ENCODE measurements around the gene SPAG16. TPM values are rescaled to one million over a fixed set of nuclear protein-coding genes. Genes with fewer than 3 reads are reported as not detected.

The SPAG16 gene
- total RNA-seq, 1 experiment from 2014 or later: 42.8 TPM

DNA sequence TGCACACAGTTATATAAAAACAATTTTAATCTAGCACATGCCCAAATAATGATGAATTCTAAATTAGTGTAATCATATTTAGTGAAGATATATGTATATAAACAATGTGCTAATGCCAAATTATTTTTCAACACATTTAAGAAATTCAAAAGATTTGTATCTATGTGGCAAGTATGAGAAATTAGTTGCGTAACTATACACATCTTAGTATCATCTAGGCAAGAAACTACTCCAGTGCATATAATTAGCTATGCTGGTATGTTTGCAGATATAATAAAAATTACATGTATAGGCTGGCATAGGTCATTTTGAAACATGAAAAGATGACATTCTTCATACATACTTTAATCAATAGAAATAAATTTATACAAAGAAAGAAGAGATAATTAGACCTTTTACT, 874.6 kb downstream of the SPAG16 start:
- in situ Hi-C loops (cut with HindIII; ENCODE audit: low sequenced_read_pairs): no loop called here
- DNase-seq (ENCODE audit: low spot score): no peak

DNA sequence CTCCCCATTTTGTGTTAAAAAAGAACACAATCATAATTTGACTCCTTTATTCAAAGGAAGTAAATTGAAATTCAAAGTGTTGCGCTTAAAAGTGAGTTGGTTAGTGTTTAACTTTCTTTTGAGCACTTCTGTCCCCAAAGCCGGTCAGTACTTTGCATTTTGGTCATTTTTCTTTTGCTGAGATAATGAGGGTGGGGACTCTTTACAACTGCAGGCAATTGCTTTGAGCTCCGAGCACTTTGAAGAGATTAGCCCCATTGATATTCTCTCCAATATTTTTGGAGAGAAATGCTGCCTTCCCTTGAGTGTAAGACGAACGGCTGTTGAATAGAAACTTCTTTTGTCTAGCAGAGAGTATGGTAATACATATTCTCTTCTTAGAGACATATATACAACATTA, 885.0 kb downstream of the SPAG16 start:
- no peak for DNase-seq (ENCODE audit: low spot score)
- in situ Hi-C loops (cut with HindIII; ENCODE audit: low sequenced_read_pairs): no loop called here

DNA sequence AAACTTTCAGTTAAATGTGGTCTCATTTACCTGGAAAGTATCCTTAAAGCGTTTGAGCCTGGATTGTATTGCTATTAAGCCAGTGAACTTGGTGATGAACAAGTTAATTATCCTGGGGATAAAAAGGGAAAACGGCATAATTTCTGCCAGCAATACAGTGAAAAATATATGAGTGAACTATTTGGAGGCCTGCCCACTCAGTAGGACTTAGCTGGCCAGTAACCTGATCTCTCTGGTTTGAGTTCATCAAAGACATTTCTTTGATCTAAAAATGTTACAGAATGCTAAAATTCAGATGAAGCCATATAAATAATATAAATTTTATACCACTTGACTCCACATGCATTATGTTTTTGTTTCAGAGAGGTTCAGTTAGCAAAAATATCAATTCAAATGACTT, 885.5 kb downstream of the SPAG16 start:
- DNase-seq (ENCODE audit: low spot score): no peak
- in situ Hi-C loops (cut with HindIII; ENCODE audit: low sequenced_read_pairs): no loop called here

DNA sequence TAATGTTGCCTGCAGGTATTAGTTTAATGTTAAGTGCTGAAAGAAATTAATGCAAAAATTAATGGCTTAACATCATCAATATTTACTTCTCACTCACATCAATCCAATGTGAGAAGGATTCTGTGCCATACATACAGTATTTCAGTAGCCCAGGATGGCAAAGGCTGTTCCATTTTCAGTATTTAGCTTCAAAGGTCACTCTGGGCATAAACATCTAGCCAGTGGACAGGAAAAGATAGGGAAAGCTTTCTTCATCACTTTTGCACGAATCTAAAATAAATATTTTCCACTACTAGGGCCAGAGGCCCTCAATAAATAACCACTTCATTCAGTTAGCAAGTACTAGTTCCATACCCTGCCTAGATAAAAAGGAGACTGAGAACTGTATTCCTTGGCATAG, 890.3 kb downstream of the SPAG16 start:
- no peak for DNase-seq (ENCODE audit: low spot score)
- in situ Hi-C loops (cut with HindIII; ENCODE audit: low sequenced_read_pairs): no loop called here

DNA sequence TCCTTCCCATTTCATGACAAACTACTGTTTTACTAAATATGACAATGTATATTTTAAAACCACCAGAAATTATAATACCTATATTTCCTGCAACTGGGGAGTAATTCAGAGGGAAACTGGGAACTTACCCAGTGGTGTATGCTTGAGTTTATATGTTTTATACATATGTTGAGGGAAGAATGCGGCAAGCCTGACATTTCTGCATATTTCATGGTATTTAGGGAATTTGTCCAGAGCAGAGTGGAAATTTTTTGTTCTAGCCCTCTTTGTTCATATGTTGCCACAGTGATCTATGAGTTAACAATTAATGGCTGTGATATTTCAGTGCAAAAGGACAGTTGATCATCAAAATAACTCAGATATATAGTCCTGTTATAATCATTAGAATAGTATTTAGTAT, 895.8 kb downstream of the SPAG16 start:
- in situ Hi-C loops (cut with HindIII; ENCODE audit: low sequenced_read_pairs): no loop called here
- no peak for DNase-seq (ENCODE audit: low spot score)

DNA sequence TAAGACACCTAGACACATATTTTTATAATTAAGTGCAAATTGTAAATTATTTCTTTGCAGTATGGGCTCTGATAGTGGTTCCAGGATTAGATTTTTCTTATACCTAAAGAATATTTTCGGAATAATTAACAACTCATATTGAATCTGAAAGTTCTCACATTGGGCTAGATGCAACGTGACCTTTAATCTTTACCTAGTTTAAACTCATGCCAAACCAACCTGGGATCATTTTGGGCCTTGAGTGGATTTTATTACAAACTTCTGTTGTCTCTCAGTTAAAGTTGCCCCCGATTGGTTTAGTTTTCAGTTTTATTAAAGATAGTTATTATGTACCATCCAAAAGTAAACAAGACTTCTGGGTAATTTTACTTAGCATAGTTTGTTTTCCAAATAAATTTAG, 896.4 kb downstream of the SPAG16 start:
- no peak for DNase-seq (ENCODE audit: low spot score)

DNA sequence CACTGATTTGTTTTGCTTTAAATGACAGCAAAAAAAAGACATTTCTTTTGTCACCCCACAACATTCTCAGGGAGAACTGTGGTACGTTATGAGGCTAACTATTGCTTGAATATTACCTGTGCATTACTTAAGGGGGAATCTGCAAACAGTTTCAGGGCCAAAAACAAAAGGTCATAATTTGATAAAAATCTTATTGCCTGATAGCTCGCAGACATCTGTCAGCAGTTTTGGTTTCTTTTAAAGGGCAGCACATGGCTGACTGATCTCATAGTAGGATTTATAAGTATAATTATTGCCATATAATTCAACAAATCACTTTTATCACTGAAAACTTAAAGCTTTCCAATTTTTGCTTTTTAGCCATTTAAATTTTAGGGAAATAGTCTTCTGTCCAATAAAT, 900.2 kb downstream of the SPAG16 start:
- in situ Hi-C loops (cut with HindIII; ENCODE audit: low sequenced_read_pairs): no loop called here

More for the DNA sequence above, 896.4 kb downstream of the SPAG16 start:
- in situ Hi-C loops (cut with HindIII; ENCODE audit: low sequenced_read_pairs): no loop called here

DNA sequence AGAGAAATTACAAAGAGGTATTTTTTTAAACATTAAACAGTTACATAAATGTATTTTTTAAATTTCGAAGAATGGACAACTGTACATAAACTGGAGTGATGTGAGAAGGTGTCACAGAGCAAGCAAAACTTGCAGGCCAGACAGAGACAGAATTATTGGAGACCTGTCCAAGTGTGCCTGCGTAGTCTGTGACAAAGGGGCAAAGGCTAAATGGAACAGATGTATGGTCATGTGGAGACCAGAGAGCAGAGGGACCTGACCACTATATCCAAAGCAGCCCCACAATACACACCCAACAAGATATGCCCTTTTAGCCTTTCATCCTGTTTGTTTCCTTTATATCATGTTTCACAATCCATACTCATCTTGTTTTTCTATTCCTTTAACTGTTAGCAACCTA, 901.3 kb downstream of the SPAG16 start:
- no peak for DNase-seq (ENCODE audit: low spot score)
- in situ Hi-C loops (cut with HindIII; ENCODE audit: low sequenced_read_pairs): no loop called here

More for the DNA sequence above, 900.2 kb downstream of the SPAG16 start:
- DNase-seq (ENCODE audit: low spot score): no peak

DNA sequence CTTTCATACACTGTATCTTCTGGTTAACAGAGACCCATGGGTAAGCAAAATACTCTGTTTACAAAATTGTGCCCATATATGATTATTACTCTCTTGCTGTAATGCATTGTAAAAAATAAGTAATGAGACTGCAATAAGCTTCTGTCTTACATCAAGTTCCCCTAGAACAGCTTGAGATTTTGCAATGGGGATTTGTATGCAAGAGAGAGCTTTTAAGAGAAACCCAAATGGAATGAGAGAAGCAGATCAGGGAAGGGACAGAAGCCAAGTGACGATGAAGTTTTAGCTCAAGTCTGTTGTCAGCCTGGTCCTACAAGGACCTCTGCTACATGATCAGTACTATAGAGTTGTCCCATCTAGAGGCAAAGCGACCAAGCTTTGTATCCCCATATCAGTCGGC, 908.4 kb downstream of the SPAG16 start:
- in situ Hi-C loops (cut with HindIII; ENCODE audit: low sequenced_read_pairs): no loop called here
- no peak for DNase-seq (ENCODE audit: low spot score)

DNA sequence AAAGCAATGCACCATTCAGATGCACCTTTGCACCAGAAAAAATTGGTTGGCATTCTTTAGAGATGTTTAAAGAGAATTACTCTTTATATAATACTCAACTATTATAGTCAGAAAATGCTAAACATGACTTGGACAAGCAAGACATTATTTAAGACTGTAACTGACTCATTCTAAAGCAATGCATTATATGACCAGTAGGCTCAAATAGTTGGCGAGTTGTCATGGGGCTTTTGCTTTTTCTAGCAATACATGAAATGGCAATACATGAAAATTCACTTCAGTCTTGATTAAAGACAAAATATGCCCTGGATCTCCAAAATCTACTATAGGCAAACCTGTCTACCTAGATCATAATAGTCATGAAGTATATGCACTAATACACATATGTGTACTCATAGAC, 909.7 kb downstream of the SPAG16 start:
- DNase-seq (ENCODE audit: low spot score): no peak
- in situ Hi-C loops (cut with HindIII; ENCODE audit: low sequenced_read_pairs): no loop called here

DNA sequence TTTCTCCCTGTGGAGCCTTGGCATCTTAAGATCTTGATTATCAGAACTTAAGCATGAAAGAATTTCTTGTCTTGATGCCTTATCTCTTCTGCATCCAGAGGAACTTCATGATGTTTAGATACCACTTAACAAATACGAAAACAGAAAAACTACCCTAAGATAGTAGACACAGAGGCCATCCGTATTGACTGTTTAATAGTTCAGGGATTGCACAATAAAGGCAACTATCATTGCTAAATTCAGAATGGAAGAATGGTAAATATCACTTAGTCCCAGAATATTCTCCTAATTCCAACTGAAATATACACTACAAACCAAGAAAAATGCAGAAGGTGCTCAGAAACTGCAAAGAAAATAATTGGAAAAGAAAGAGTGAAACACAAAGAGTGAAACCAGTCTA, 912.0 kb downstream of the SPAG16 start:
- no peak for DNase-seq (ENCODE audit: low spot score)
- in situ Hi-C loops (cut with HindIII; ENCODE audit: low sequenced_read_pairs): no loop called here

DNA sequence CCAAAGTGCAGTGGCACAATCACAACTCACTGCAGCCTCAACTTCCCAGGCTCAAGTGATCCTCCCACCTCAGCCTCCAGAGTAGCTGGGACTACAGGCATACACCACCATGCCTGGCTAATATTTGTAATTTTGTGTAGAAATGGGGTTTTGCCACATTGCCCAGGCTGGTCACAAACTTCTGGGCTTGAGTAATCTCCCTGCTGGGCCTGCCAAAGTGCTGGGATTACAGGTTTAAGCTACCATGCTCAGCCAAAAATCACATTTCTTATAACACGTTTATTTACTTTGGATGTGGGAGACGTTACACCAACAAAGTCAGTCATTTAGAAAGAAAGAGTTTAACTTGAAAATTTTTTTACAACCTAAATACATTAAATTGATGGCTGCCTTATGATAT, 917.6 kb downstream of the SPAG16 start:
- in situ Hi-C loops (cut with HindIII; ENCODE audit: low sequenced_read_pairs): no loop called here
- no peak for DNase-seq (ENCODE audit: low spot score)

DNA sequence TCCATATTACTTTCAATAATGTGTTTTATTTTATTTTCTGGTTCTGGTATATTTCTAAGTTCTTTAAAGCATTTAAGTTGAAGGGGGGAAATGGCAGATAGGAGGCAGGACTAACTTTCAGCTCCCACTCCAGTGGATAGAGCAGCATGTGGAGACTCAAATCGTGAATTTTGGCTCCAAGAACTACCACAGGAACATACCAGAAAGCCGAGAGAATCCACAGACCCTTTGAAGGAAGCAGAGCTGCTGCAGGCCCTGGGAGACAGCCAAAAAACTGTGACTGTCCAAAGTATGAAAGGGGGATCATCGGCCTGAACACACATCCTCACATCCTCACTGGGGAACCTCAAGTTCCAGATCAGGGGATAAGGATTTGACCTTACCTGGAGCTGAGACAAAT, 919.0 kb downstream of the SPAG16 start:
- DNase-seq (ENCODE audit: low spot score): no peak
- in situ Hi-C loops (cut with HindIII; ENCODE audit: low sequenced_read_pairs): no loop called here

DNA sequence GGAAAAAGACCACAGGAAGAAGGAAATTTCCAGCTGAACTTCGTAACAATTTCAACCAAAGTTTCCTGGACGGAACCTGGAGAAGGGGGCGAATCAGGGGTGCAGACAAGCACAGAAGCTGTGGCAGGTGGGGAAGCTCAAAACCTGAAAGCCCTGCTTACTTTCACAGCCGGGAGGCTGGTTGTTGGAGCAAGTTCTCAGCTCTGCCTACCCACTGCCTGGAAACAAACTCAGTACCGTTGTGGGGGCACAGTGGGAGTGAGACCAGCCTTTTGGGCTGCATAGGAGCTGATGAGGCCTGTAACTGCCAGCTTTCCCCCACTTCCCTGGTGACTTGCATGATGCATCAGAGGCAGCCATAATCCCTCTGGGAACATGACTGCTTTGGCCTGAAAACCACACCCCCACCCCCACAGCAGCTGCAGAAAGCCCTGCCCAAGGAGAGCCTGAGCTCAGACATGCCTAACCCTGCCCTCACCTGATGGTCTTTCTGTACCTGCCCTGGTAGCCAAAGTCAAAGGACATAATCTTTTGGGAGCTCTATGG, 919.6 kb downstream of the SPAG16 start:
- in situ Hi-C loops (cut with HindIII; ENCODE audit: low sequenced_read_pairs): no loop called here
- DNase-seq (ENCODE audit: low spot score): no peak

DNA sequence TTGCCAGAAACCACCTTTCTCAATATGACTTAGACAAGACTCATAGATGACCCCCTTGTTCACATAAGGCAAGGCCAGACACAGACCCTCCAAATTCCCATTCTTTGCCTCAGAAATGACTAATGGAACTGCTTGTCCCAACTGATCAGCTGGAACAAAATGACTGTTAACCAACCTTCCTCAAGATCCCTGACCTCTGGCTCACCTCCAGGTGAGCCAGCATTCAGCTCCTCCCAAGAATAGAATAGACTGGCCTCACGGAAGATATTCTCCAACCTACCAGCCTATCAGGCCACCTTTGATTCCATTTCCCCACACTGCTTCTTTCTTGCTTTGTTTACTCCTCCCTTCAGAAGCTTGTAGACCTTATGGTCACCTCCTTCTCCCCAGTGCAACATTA, 930.8 kb downstream of the SPAG16 start:
- no peak for DNase-seq (ENCODE audit: low spot score)
- in situ Hi-C loops (cut with HindIII; ENCODE audit: low sequenced_read_pairs): no loop called here

DNA sequence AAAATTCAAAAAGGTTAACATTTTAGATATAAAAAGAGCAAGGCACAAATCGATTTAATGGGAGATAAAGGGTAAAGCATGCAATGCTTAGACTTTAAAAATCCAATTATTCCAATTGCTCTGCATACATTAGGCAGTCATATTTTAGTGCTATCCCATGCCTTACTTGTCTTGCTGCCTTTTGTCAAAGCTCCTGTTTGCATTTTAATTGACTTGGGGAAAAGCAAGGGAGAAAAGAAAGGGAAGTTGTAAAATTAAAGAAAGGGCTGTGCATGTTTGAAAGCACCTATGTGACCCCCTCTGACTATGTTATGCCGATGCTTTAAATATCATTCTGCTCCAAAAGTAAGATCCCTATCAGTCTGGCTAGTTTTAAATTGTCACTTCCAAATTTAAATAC, 932.9 kb downstream of the SPAG16 start:
- no peak for DNase-seq (ENCODE audit: low spot score)
- in situ Hi-C loops (cut with HindIII; ENCODE audit: low sequenced_read_pairs): no loop called here

DNA sequence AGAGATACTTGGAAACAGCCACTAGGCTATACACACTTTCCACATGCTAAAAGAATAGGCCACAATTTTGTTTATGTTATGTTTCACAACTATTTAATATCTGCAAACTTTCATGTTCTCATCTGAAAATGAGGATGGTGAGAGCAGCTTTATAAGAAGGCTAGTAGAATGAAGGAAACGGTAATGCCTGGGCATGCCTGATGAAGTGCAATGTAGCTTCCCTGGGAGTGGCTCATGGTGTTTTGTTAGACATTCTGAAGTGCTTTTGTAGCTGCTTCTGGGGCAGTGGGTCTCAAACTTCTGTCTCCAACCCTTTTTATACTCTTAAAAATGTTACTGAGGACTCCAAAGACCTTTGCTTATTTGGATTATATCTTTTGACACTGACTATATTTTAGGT, 933.3 kb downstream of the SPAG16 start:
- in situ Hi-C loops (cut with HindIII; ENCODE audit: low sequenced_read_pairs): no loop called here
- no peak for DNase-seq (ENCODE audit: low spot score)

DNA sequence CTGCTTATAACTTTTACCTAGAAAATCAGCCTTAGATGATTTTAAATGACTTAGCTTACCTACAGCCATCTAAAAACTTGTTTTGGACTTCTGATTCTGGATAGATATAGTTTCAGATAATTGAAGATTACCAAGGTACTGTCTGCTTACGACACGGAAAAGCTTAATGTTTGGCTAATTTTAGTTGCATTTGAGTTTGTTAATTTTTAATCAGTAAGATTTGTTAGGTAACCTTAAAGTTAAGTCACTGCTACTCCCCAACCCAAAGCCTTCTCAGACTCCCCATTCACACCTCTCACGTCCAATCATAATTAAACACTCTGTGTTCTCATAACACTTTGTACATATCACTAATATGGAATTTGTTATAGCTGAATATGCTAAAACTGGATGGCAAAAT, 936.0 kb downstream of the SPAG16 start:
- DNase-seq (ENCODE audit: low spot score): no peak
- in situ Hi-C loops (cut with HindIII; ENCODE audit: low sequenced_read_pairs): no loop called here

DNA sequence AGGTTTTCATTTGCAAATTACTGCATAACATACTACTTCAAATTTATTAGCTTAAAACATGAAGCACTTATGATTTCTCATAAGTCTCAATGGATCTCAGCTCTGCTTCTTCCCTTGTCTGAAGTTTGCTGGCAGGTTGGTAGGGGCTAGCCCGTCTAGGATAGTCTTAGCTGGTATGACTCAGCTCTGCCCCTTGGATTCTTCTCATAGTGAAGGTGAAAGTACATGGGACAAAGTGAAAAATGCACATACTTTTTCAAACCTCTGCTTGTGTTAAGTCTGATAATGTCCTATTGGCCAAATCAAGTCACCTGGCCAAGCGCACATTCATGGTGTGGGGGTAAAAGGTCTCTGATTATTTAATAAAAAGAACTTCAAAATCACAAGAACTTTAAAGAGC, 941.8 kb downstream of the SPAG16 start:
- in situ Hi-C loops (cut with HindIII; ENCODE audit: low sequenced_read_pairs): no loop called here
- DNase-seq (ENCODE audit: low spot score): no peak

DNA sequence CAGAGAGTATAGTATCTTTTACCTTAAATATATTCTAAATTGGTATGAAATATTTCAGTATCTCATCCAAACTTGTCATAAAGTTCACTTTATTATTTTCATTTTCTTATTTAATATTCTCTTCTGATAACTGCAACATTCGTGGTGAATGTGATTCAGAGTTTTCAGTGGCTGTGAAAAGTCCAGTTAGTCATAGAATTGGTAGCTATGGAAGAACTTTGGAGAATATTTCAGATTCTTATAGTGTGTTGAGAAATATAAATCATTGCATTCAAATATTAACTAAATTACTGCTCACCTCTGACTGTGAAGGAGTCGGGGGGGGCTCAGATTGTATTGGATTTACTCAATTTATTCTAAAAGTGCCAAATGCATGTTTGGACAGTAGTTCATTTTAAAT, 948.0 kb downstream of the SPAG16 start:
- DNase-seq (ENCODE audit: low spot score): no peak
- in situ Hi-C loops (cut with HindIII; ENCODE audit: low sequenced_read_pairs): no loop called here

DNA sequence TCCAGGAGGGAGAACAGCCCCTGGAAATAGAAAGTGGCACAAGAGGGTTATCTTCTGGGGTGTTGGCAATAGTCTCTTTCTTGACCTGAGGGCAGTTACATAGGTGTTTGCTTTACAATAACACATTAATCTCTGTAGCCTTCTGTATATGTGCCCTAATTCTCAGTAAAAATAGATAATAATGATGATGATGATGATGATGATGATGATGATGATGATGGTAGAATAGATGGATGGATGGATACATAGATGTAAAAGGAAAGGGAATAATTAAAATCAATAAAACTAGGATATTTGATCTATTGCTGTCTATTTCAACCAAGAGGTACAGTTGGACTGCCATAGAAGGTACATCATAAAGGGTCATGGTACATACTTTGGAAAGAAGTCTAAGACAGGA, 948.9 kb downstream of the SPAG16 start:
- DNase-seq (ENCODE audit: low spot score): no peak
- in situ Hi-C loops (cut with HindIII; ENCODE audit: low sequenced_read_pairs): no loop called here

DNA sequence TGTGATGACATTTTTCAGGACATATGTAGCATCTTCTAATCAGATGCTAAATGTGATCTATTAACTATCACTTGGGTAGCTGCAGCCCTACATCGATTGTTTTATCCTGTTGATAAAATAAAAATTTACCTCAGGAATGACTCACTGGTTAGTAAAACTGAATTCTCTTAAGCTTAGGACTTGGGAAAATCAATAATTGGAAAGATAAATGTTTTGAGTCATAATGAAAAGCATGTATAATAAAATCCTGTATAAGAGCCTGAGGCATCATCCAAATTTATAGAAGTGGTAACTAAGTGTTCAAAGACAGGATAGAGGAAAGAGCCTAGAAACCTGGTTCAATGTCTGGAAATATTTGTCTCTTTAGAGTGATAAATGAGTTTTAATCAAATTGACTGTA, 958.5 kb downstream of the SPAG16 start:
- DNase-seq (ENCODE audit: low spot score): no peak
- in situ Hi-C loops (cut with HindIII; ENCODE audit: low sequenced_read_pairs): no loop called here

All from G401 (cell line).